ELF-1 (cell line): ENCODE measurements around the gene SSBP3.

Source experiments
- DNase-seq: peaks from one replicate; pipeline ENCODE4 v3.0.0-alpha.2; 2016; ENCODE audit warnings: low read depth, low spot score

Gene SSBP3

DNA sequence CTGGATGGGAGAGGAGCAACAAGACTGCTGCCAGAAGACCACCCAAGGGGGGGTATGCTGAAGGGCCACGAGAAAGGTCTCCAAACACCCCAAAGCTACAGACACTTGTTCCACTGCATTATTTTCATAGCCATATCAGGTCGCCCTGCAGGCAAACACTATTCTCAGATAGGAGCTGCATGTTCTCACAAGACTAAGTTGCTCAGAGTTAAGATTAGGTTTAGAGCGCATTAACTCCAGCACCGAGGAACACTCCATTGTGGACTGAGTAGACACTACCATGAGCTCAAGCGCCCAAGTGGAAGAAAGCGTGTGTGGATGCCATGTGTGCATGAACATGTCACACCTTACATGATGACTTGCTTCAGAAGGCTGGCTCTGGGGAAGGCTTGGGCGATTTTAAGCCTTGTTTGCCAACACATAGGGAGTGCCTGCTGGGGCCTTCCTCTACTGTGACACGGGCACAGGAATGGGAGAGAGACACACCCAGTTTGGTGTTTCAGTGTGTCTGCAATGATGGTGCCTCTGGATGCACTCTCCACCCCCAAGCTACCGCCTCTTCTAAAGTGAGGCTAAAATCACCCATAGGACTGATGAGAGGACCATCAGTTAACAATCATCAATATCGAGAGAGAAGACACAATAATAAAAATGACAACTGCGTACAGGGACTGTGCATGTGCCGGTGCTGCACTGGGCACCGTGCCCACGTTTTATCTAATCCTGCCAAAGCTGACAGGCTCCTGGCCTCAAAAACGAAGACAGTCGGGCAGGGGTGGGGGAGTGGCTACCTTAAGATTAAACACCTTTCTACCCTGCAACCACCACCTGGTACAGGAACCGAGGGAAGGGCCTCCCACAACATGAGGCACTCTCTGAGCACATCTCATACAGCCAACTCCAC is 34.9 kb downstream of the SSBP3 start:
- no peak for DNase-seq

- DNase-seq, result no peak
Observed at GRCh38 chr1:54370287-54370989, 35.8 kb downstream of the SSBP3 start.

GRCh38 chr1:54367613-54368012 is 38.6 kb downstream of the SSBP3 start:
- no peak for DNase-seq

GRCh38 chr1:54365847-54366246 is 40.3 kb downstream of the SSBP3 start:
- no peak for DNase-seq

DNA sequence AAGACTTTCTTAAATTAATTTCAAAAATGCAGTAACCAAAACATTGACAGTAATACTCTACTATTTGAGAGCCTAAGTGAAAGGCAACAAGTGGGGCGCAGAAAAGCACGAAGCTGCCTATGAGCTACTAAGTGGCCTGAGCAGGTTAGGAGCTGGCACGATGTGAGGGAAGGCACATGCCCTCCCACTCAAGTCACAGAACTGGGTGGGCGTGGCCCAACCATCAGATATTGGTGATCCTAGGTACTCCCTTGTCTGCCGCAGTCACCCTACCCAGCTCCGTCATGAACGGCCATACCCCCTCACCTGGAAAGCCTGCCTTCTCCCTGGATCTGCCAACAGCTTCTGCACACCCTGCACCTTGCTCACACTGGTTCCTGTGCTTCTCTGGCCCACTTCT is 40.8 kb downstream of the SSBP3 start:
- DNase-seq, result no peak

DNA sequence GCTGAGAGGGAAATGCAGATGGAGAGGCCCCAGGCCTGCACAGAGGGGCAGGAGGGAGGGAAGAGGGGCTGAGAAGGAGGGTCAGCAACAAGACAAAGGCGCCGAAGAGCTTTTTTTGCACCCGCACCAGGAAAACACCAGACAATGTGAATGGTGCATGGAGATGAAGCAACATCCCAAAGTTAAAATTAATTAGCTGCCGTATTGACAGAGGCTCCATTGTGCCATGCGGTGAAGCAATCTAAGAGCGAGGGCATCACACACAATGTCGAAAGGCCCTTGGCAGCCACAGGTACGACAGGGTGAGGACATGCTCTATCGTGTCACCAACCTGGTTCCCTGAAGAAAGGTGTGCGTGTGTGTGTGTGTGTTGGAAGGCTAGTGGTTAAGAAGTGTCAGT is 41.2 kb downstream of the SSBP3 start:
- DNase-seq, result no peak

DNA sequence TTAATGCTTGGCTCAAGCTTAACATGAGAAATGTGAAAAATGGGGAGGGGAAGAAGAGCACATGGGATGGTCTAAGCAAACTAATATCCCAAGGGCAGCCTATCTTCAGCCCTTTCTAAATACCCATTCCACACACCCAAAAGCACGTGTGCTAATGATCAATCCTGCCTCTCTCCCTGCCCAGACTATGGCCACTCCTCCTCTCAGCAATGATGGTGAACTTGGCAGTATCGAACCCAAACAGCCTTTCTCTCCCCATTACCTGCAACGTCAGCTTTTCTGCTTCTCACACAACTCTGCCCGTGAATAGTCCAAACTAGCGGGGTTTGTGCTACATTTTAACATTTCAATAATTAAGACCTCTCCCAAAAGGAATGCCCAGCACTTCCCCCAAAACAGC is 41.6 kb downstream of the SSBP3 start:
- no peak for DNase-seq

DNA sequence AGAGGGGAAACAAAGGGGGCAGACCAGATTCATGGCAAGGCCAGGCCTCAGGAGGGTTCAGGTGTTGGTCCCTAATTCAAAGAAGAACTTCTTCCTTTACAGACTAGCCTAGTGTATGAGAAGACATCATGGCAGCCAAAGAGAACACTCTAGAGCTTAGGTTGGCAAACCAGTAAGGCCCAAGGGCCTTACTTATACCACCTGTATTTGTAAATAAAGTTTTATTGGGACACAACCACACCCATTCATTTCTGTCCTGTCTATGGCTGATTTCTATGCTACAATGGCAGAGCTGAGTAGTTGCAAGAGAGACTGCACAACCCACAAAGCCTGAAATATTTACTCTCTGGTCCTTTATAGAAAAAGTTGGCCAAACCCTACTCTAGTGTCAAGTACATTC is 42.3 kb downstream of the SSBP3 start:
- DNase-seq, result no peak

- DNase-seq, result no peak
Observed at GRCh38 chr1:54362881-54363340, 43.3 kb downstream of the SSBP3 start.

DNA sequence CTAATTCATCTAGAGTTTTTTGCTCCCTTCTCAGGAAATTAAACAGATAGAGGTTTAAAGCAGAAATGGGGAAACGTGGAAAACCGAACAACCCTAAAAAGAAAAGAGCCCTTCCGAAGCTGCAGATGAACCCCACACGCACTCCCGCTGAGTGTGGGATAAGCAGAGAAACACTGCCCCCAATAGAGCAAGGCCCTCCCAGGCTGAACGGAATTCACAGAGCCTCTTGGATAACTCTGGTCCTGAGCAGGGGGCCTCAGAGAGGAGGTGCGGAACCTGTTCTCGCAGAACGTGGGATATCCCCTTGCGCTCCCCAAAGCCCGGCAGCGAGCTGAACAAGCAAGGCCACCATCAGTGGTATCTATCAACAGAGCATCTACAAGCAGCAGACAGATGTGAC is 44.9 kb downstream of the SSBP3 start:
- no peak for DNase-seq

DNA sequence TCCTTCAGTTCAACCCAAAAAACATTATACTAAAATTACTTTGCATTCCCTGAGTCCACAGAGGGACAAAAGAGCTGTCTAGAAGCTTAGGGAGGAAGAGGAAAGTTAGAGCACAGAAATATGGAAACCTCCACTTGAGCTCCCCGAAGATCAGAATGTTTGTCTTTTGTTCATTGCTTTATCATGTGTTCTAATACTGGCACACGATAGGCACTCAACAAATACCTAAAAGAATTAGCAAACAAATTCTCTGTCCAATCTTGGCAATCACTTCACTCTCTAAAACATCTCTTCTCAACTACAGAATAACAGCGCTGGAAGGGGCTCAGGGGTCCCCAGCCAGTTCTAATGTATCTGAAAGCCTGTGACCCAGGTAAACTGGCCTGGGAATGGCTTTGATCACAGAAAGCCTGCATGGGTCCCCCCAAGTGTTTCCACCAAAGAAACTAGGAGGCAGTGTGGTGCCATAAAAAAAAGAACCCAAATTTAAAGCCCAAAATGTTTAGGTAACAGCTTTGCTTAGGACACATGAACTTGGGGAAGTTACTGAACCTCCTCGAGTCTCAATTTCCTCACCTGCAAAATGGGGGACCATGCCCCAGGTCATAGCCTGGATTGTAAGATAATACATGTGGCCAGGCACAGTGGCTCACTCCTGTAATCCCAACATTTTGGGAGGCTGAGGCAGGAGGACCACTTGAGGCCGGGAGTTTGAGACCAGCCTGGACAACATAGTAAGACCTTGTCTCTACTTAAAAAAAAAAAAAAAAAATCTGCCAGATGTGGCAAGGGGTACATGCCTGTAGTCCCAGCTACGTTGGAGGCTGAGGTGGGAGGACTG is 45.8 kb downstream of the SSBP3 start:
- DNase-seq, result no peak

- DNase-seq, result no peak
Observed at GRCh38 chr1:54359393-54360162, 46.6 kb downstream of the SSBP3 start.

DNA sequence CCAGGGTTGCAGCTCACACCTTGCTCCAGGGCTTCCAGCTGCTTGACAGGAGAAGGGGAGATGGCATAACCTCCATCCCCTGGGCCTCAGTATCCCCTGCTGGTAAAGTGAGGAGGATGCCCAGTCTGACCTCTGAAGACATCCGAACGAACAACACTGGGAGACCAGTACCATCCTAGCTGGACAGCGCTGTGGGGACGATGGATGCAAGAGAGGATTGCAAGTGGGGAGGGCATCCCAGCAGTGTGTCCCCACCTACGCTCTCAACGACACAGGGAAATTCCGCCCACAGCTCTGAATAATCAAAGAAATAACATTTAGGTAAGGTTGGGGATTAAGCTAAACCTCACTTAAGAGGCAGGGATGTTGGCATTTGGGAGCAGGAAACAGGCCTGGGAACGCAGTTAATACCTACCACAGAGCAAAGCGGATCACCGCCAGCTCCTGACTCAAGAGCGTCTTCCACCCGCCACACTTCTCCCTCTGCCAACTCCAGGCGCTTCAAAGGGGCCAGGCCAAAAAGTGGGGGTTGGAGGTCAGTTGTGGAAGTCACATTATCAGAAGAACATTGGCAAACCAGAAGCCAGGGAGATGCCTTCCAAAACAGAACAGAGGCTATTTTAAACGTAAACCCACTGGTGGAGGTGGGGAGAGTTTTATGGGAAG is 47.6 kb downstream of the SSBP3 start:
- DNase-seq, result no peak

GRCh38 chr1:54357967-54358366 is 48.2 kb downstream of the SSBP3 start:
- DNase-seq, result no peak

GRCh38 chr1:54356680-54357147 is 49.5 kb downstream of the SSBP3 start:
- no peak for DNase-seq

DNA sequence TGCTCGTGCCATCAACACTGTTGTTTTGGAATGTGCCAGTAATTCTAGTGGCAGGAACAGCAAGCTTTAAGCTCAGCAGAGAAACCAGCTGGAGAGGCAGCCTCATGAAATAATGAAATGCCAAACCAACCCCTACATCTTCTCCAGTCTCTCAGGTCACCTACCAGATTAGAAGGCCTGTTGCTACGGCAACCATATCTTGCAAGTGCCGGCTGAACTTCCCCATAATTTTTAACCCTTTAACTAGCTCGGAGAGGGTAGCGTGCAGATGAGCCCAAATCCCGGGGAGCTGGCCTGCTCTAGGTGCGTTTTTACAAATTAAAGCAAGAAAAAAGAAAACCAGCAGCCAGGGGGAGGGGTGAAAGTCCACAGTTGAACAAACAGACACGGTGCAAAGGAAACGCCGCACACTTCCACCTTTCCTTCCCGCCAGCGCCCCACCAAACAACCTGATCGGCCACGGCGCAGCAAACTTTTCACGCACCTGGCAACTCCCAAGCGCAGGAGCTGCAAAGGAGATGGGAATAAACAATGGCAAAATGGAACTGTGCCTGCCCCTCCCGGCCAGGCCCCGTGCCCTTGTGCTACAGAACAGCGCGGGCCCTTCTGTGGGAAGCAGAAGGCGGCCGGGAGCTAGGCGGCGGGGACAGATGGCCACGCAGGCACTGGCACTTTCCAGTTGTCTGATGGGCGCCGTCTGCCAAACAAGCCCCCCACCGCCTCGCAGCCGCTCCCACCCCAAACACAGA is 50.1 kb downstream of the SSBP3 start:
- no peak for DNase-seq

- DNase-seq, result peak; percentile 69
Observed at GRCh38 chr1:54354899-54355298, 51.3 kb downstream of the SSBP3 start.

GRCh38 chr1:54353959-54354358 is 52.2 kb downstream of the SSBP3 start:
- peak; percentile 83 for DNase-seq

- DNase-seq, result no peak
Observed at GRCh38 chr1:54352755-54353154, 53.4 kb downstream of the SSBP3 start.

DNA sequence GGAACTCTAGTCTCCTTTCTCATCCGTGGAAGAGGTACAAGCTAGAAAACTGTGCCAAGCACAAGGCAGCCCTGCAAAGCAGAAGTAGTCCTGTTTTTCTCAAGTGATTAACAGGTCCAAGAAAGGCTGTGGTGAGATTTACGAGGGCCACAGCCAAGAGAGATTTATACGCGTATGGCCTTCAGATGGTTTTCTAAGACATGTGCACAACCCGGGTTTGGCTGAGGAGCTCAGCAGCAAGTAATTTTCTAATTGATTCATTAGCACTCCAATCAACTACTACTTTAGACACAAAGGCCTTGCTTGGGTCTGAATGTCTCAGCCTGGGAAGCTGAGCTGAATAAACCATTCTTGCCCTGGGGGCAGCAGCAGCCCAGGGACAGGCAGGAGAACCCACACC is 55.8 kb downstream of the SSBP3 start:
- peak; percentile 76 for DNase-seq
